Measurements from ENCODE around the gene TNFRSF1B. TPM values are rescaled to one million over a fixed set of nuclear protein-coding genes. Genes with fewer than 3 reads are reported as not detected.
A peak's percentile ranks its signal among the peaks of the same experiment; 100 is the strongest.

TNFRSF1B gene
- polyA plus RNA-seq, 3 donors, result 436 to 761 (median 450) TPM

GRCh38 chr1:12204754-12205658 lies 38.2 kb downstream of the TNFRSF1B start:
- peak overlapping the region; percentile 32 to 64 for H3K27ac ChIP-seq (ENCODE audit: low read depth in 1 of 2, low read length in 2 of 2)
- intact Hi-C loops (cut with micrococcal nuclease), result loop anchor here in 1 of 2 donors (5.0 kb wide), 1 partner anchor 83 kb away; no protein-coding TSS in a partner anchor
- H3K9ac ChIP-seq (ENCODE audit: insufficient read depth, low read length, poor library complexity, severe bottlenecking), result no peak overlapping the region
- TF ChIP-seq, protein P1, sequence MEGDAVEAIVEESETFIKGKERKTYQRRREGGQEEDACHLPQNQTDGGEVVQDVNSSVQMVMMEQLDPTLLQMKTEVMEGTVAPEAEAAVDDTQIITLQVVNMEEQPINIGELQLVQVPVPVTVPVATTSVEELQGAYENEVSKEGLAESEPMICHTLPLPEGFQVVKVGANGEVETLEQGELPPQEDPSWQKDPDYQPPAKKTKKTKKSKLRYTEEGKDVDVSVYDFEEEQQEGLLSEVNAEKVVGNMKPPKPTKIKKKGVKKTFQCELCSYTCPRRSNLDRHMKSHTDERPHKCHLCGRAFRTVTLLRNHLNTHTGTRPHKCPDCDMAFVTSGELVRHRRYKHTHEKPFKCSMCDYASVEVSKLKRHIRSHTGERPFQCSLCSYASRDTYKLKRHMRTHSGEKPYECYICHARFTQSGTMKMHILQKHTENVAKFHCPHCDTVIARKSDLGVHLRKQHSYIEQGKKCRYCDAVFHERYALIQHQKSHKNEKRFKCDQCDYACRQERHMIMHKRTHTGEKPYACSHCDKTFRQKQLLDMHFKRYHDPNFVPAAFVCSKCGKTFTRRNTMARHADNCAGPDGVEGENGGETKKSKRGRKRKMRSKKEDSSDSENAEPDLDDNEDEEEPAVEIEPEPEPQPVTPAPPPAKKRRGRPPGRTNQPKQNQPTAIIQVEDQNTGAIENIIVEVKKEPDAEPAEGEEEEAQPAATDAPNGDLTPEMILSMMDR (IDR thresholded peaks at IDR 0.05), result no peak
- peak overlapping the region in 6 of 7 donors; percentile 21 to 85 (median 68) for H3K27ac Mint-ChIP-seq
- WGBS (ENCODE audit: insufficient coverage), result 88% methylated on average over 4 of the region's 7 CpGs
- no peaks in the 10 kb centered on the region for H3K27me3 ChIP-seq (ENCODE audit: control insufficient read depth in 2 of 2, insufficient read depth in 2 of 2, low read length in 2 of 2)
- peaks cover 87 to 95% of the 10 kb centered on the region in 2 donors for H3K36me3 ChIP-seq (replicated peaks in 1 of 2; ENCODE audit: control insufficient read depth in 1 of 2, insufficient read depth in 2 of 2, low read length in 2 of 2)
- H3K4me3 Mint-ChIP-seq, result no peak overlapping the region
- peaks cover 0 to 4% (median 0%) of the 10 kb centered on the region in 3 donors for H3K27me3 Mint-ChIP-seq (ENCODE audit: low read depth in 3 of 3)
- peaks cover 22% of the 10 kb centered on the region for H3K79me2 ChIP-seq (ENCODE audit: insufficient read depth, low read length)
- H3K9me3 Mint-ChIP-seq, result peaks cover 0 to 4% (median 0%) of the 10 kb centered on the region in 7 donors
- peaks cover 84 to 92% of the 10 kb centered on the region in 2 donors for H3K36me3 Mint-ChIP-seq
- H3K4me2 ChIP-seq (replicated peaks; ENCODE audit: extremely low read depth, low read length, poor library complexity, severe bottlenecking), result no peak overlapping the region
- H3K4me1 Mint-ChIP-seq, result peaks cover 17% of the 10 kb centered on the region
- no peak overlapping the region for H3K4me3 ChIP-seq (replicated peaks in 1 of 3; ENCODE audit: low read depth in 2 of 3, low read length in 3 of 3)
- DNase-seq, result no peak
- H4K20me1 ChIP-seq (ENCODE audit: insufficient read depth, low read length), result peaks cover 100% of the 10 kb centered on the region
- H3K9me3 ChIP-seq (replicated peaks in 1 of 2; ENCODE audit: control insufficient read depth in 1 of 2, insufficient read depth in 1 of 2, low read length in 2 of 2), result no peaks in the 10 kb centered on the region
- H3K4me1 ChIP-seq (ENCODE audit: control insufficient read depth in 1 of 2, insufficient read depth in 2 of 2, low read length in 2 of 2), result peaks cover 0 to 6% of the 10 kb centered on the region in 2 donors
- no peak overlapping the region for H2AFZ ChIP-seq (ENCODE audit: insufficient read depth, low read depth, low read length, poor library complexity, severe bottlenecking)

DNA sequence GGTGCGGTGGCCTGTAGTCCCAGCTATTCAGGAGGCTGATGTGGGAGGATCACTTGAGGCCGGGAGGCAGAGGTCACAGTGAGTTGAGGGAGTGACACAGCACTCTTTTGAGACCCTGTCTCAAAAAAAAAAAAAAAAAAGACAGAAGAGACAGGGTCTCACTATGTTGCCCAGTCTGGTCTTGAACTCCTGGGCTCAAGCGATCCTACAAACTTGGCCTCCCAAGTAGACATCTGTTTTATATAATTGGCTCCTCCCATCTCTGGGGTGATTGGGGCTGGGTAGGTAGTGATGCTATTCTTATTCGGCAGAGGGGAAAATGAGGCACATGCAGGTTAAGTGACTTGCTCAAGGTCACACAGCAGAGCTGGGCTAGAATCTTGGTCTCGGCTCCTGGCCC lies 39.4 kb downstream of the TNFRSF1B start:
- WGBS (ENCODE audit: insufficient coverage), result 93% methylated on average over 3 of the region's 5 CpGs
- Histone ChIP-seq H3K9ac (ENCODE audit: insufficient read depth, low read length, poor library complexity, severe bottlenecking) (no peak overlapping the region), H3K4me1 (ENCODE audit: control insufficient read depth in 1 of 2, insufficient read depth in 2 of 2, low read length in 2 of 2) (peaks cover 0 to 6% of the 10 kb centered on the region in 2 donors), H3K27me3 (ENCODE audit: control insufficient read depth in 2 of 2, insufficient read depth in 2 of 2, low read length in 2 of 2) (no peaks in the 10 kb centered on the region), H3K27ac (ENCODE audit: low read depth in 1 of 2, low read length in 2 of 2) (peak overlapping the region in 1 of 2 donors; percentile 55), H3K9me3 (replicated peaks in 1 of 2; ENCODE audit: control insufficient read depth in 1 of 2, insufficient read depth in 1 of 2, low read length in 2 of 2) (no peaks in the 10 kb centered on the region), H2AFZ (ENCODE audit: insufficient read depth, low read depth, low read length, poor library complexity, severe bottlenecking) (no peak overlapping the region), H3K79me2 (ENCODE audit: insufficient read depth, low read length) (peaks cover 10% of the 10 kb centered on the region), H3K4me3 (replicated peaks in 1 of 3; ENCODE audit: low read depth in 2 of 3, low read length in 3 of 3) (no peak overlapping the region), H4K20me1 (ENCODE audit: insufficient read depth, low read length) (peaks cover 100% of the 10 kb centered on the region), H3K4me2 (replicated peaks; ENCODE audit: extremely low read depth, low read length, poor library complexity, severe bottlenecking) (no peak overlapping the region), H3K36me3 (replicated peaks in 1 of 2; ENCODE audit: control insufficient read depth in 1 of 2, insufficient read depth in 2 of 2, low read length in 2 of 2) (peaks cover 75 to 83% of the 10 kb centered on the region in 2 donors)
- TF ChIP-seq, protein P1 (IDR thresholded peaks at IDR 0.05), result no peak
- Mint-ChIP-seq H3K27ac (peak overlapping the region in 5 of 7 donors; percentile 46 to 86 (median 70)), H3K36me3 (peaks cover 73 to 80% of the 10 kb centered on the region in 2 donors), H3K4me3 (no peak overlapping the region), H3K9me3 (peaks cover 0 to 4% (median 0%) of the 10 kb centered on the region in 7 donors), H3K27me3 (ENCODE audit: low read depth in 3 of 3) (peaks cover 0 to 3% (median 3%) of the 10 kb centered on the region in 3 donors), H3K4me1 (peaks cover 21% of the 10 kb centered on the region)
- DNase-seq, result no peak
- intact Hi-C loops (cut with micrococcal nuclease), result loop anchor here in 1 of 2 donors (5.0 kb wide), 1 partner anchor 84 kb away; no protein-coding TSS in a partner anchor
